HG03175 (cell line): ENCODE data around the gene OASL.

Experiments used
- ATAC-seq: cut with Tn5 transposase; IDR thresholded peaks from one replicate; pipeline ENCODE4 v1.9.1; 2021; ENCODE audit warnings: mild to moderate bottlenecking, moderate library complexity; ENCODE audit not compliant: unreplicated experiment

Gene OASL

DNA sequence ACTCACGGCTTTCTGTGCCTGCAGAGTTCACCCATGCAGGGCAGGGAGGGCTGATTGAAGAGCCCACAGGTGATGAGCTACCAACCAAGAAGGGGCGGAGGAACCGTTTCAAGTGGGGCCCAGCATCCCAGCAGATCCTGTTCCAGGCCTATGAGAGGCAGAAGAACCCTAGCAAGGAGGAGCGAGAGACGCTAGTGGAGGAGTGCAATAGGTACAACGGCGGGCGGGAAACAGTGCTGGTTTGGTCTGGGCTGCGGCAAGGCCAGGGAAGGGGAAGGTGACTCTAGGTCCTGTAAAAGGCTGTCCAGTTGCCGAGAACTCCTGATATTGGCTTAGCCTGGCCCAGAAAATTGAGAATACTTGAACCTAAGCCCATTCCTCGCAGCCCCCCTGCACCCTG lies 45.5 kb downstream of the OASL start:
- no peak for ATAC-seq

- no peak for ATAC-seq
These were observed 46.1 kb downstream of the OASL start for GRCh38 chr12:120992989-120993388.

- no peak for ATAC-seq
These were observed 47.1 kb downstream of the OASL start for GRCh38 chr12:120991965-120992364.

DNA sequence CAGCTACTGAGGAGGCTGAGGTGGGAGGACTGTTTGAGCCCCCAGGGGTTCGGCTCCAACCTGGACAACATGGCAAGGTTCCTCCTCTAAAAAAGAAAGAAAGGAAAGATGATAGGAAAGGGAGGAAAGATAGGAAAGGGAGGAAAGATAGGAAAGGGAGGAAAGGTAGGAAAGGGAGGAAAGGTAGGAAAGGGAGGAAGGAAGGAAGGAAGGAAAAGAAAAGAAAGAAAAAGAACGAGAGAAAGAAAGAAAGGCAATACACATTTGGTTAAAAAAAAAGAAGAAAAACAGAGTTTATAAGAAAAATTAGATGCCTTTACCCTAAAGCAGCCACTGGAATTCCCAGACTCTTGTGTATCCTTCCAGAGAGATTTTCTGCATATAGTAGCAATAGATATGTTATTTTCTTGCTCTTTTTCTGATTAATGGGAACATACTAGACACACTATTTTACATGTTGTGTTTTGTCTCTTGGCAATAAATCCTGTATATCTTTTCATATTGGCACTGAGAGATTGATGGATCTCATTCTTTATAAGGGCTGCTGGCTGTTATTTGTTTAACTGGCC lies 48.5 kb downstream of the OASL start:
- no peak for ATAC-seq

DNA sequence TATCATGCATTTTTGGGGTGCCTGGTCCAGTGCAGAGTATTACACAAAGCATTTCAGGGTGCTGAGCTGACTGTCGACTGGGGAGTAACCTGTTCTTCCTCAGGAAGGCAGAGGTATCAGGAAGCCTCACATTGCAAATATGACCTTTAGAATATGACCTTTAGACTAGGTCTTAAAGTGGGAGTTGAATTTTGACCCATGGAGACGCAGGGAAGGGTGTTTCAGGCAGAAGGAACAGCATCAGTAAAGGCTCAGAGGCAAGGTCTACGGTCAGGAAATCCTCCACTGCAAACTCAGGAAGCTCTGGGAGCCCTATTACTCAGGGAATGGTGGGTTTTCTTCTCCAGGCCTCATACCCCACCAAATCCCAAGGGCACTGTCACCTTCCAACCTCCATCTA lies 49.4 kb downstream of the OASL start:
- no peak for ATAC-seq

DNA sequence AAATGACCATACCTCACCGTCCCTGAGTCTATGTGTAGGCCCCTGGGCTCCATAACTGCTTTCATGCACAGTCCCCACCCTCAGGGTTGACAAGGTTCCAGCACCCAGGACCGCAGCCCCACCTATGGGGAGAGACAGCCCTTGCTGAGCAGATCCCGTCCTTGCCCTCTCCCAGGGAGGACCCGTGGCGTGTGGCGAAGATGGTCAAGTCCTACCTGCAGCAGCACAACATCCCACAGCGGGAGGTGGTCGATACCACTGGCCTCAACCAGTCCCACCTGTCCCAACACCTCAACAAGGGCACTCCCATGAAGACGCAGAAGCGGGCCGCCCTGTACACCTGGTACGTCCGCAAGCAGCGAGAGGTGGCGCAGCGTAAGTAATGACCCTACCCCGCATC lies 50.4 kb downstream of the OASL start:
- no peak for ATAC-seq

- no peak for ATAC-seq
These were observed 50.8 kb downstream of the OASL start for GRCh38 chr12:120988234-120988633.

GRCh38 chr12:120984351-120984898 lies 54.6 kb downstream of the OASL start:
- ATAC-seq: no peak

- ATAC-seq: no peak
These were observed 55.3 kb downstream of the OASL start for GRCh38 chr12:120983759-120984158.

DNA sequence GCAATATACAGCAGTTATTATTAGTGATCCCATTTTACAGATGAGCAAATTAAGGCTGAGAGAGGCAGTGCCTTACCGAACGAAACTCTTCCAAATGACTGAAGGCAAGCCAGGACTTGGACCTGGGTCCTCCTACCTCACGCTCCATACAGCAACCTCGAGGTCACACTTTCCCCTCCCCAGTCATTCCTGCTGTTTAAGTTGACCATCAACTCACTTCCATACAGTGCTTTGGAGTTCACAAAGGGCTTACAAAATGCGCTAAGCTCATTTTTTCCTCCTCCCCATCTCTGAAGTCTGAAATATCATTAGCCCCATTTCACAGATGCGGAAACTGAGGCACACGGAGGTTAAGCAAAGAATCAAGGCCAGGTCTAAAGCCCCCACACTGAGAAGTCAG lies 56.4 kb downstream of the OASL start:
- no peak for ATAC-seq

- no peak for ATAC-seq
These were observed 57.6 kb downstream of the OASL start for GRCh38 chr12:120981407-120981941.

GRCh38 chr12:120980800-120981368 lies 58.2 kb downstream of the OASL start:
- ATAC-seq: no peak

DNA sequence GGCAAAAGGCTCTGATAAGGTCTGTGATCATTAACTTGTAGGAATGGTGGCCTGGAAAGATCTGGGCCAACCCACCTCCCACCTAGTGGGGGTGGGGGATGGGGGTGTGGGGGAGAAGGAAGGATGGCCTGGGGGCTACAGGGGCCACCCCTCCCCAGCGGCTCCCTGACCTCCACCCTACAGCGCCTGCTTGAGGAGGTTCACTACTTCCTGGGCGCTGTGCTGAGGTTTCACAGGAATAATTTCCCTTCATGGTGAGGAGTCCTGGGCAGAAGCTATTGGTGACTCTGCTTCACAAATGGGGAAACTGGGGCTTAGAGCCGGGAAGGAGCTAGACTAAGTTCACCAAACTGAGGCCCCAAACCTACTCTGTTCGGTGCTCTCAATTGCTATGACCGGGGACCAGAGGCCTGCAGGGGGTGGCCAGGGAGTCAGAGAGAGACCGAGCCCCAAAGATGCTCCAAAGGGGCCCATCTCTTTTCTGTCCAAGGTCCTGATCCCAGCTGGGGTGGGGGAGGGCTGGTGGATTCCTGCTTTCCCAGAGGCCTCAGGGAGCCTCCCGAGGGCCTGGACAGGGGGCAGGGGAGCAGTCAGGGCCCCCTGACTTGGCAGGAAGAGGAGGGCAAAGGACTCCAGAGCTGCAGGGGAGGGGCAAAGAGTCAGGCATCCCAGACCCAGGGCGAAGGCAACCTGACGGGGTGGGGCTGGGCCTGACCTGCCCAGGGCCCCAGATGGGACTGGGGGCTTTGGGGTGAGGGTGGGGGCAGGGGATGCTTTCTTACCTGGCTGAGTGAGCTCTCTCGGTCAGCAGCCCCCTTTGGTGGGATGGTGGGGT lies 59.0 kb downstream of the OASL start:
- ATAC-seq: no peak

GRCh38 chr12:120979220-120979861 lies 59.7 kb downstream of the OASL start:
- no peak for ATAC-seq

DNA sequence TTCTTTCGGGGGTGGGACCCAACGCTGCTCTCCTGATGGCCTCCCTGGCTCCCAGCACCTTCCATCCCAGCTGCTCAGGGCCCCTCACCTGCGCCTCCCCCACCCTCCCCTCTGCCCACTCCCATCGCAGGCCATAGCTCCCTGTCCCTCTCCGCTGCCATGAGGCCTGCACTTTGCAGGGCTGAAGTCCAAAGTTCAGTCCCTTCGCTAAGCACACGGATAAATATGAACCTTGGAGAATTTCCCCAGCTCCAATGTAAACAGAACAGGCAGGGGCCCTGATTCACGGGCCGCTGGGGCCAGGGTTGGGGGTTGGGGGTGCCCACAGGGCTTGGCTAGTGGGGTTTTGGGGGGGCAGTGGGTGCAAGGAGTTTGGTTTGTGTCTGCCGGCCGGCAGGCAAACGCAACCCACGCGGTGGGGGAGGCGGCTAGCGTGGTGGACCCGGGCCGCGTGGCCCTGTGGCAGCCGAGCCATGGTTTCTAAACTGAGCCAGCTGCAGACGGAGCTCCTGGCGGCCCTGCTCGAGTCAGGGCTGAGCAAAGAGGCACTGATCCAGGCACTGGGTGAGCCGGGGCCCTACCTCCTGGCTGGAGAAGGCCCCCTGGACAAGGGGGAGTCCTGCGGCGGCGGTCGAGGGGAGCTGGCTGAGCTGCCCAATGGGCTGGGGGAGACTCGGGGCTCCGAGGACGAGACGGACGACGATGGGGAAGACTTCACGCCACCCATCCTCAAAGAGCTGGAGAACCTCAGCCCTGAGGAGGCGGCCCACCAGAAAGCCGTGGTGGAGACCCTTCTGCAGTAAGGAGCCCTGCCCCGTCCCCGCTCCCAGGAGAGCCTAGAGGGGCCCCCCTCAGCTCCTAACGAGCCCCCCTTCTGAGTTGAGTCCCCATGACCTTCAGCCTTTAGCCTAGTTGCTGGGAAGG lies 60.5 kb downstream of the OASL start, which contains the start of gene HNF1A:
Gene HNF1A, plus strand, starts transcription at position 248 of the 924 bp plus-strand sequence. Its CDS starts 226 bp downstream, at position 474.
- no peak for ATAC-seq

GRCh38 chr12:120977531-120978295 lies 61.3 kb downstream of the OASL start:
- ATAC-seq: no peak

DNA sequence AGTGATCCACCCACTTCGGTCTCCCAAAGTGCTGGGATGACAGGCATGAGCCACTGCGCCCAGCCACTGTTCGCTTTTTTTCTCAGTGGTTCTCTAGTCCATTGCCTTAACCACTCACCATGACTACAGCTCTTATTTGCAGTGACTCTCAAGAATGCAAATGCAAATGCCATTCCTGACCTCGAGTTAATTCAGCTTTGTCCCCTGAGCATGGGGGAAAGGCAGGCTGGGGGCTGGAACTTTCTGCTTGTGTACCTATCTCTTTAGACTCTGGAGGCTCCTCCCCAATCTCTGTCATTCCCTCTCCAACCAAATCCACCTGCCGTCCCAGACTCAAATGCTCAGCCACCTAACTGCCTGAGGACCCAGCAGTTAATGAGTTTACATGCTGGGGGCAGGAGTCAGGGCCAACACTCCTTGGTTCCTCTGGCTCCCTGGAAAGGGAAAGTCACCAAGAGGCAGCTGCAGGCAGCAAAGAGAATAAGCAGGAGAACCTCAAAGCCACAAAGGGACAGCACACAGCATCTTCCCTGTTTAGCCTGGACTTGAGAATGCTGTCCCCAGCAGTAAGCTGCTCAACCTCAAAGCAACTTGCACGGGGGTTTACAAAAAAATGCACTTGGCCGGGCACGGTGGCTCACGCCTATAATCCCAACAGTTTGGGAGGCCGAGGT lies 66.0 kb downstream of the OASL start:
- ATAC-seq: no peak

GRCh38 chr12:120971299-120972180 lies 67.5 kb downstream of the OASL start:
- ATAC-seq: peak; percentile 62
